ENCODE results near the gene MUC5AC. TPM values are rescaled to one million over a fixed set of nuclear protein-coding genes. Genes with fewer than 3 reads are reported as not detected.

Gene MUC5AC
- total RNA-seq, 1 experiment from 2014 or later: under 0.01 TPM

DNA sequence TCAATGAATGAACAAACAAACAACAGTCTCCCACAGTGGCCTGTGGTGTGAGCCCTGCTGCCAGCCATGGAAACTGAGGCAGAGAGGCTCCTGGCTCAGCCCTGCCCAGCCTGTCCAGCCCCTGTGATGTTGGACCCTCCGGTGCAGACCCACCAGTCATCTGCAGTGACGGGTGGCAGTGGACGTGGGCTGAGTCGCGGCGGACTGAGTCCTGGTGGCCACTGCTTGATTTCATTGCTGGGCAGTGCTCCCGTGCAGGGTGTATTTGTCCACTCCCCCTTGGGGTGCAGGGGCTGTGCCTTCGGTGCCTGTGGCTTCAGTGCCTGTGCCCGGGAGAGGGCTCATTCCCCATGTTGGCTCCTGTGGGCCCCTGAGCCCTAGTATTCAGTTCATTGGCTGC, 31.9 kb upstream of the MUC5AC start:
- Histone ChIP-seq H3K9me3 (ENCODE audit: control insufficient read depth in 1 of 2, insufficient read depth in 1 of 2, low read depth in 1 of 2, low read length in 2 of 2) (no peaks in the 10 kb centered on the region), H3K27ac (ENCODE audit: low read depth, low read length) (no peak overlapping the region), H3K4me1 (ENCODE audit: control insufficient read depth in 1 of 2, insufficient read depth in 2 of 2, low read length in 2 of 2) (no peaks in the 10 kb centered on the region), H3K36me3 (ENCODE audit: control insufficient read depth in 1 of 2, insufficient read depth in 2 of 2, low read length in 2 of 2) (no peaks in the 10 kb centered on the region), H3K9me2 (ENCODE audit: insufficient read depth) (no peaks in the 10 kb centered on the region), H3K79me2 (ENCODE audit: insufficient read depth, low read length) (no peaks in the 10 kb centered on the region), H3K27me3 (ENCODE audit: insufficient read depth, low read length) (peaks cover 11% of the 10 kb centered on the region), H3K4me2 (ENCODE audit: low read length) (no peak overlapping the region), H2AFZ (ENCODE audit: low read depth, low read length, poor library complexity, severe bottlenecking) (no peak overlapping the region), H3K4me3 (replicated peaks in 1 of 2; ENCODE audit: low read depth in 1 of 2, low read length in 2 of 2) (no peak overlapping the region), H3K9ac (ENCODE audit: low read length) (no peak overlapping the region), H4K20me1 (ENCODE audit: insufficient read depth) (no peaks in the 10 kb centered on the region)
- ChIA-PET CTCF (no interaction called here), RAD21 (ENCODE audit: low non-redundant PET in 1 of 2, low total read pairs in 2 of 2, uncharacterized antibody in 2 of 2, unreplicated experiment in 2 of 2) (no interaction called here), POLR2A (no interaction called here)
- no TSS peak for BruUV-seq (replicated peaks)
- intact Hi-C loops (cut with micrococcal nuclease): no loop called here
- DNase-seq (ENCODE audit: low read depth, low spot score) (no peak), ATAC-seq (no peak)
- TF ChIP-seq POLR2AphosphoS5 (IDR thresholded peaks at IDR 0.05; ENCODE audit: low read depth, low read length): no peak
- no peak for TF ChIP-seq ZNF274 (IDR thresholded peaks at IDR 0.05; ENCODE audit: low read depth, low read length)
- no peak for TF ChIP-seq JUND (IDR thresholded peaks at IDR 0.05)
- TF ChIP-seq ZFX (IDR thresholded peaks at IDR 0.05): no peak
- TF ChIP-seq RAD21 (IDR thresholded peaks at IDR 0.05; ENCODE audit: low read depth): no peak
- no peak for TF ChIP-seq SP1 (IDR thresholded peaks at IDR 0.05; ENCODE audit: low read depth)
- TF ChIP-seq, protein P1, sequence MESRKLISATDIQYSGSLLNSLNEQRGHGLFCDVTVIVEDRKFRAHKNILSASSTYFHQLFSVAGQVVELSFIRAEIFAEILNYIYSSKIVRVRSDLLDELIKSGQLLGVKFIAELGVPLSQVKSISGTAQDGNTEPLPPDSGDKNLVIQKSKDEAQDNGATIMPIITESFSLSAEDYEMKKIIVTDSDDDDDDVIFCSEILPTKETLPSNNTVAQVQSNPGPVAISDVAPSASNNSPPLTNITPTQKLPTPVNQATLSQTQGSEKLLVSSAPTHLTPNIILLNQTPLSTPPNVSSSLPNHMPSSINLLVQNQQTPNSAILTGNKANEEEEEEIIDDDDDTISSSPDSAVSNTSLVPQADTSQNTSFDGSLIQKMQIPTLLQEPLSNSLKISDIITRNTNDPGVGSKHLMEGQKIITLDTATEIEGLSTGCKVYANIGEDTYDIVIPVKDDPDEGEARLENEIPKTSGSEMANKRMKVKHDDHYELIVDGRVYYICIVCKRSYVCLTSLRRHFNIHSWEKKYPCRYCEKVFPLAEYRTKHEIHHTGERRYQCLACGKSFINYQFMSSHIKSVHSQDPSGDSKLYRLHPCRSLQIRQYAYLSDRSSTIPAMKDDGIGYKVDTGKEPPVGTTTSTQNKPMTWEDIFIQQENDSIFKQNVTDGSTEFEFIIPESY (IDR thresholded peaks at IDR 0.05; ENCODE audit: extremely low read depth, insufficient replicate concordance, low read length): no peak
- no peak for TF ChIP-seq SRF (IDR thresholded peaks at IDR 0.05; ENCODE audit: low read depth)
- TF ChIP-seq SIN3A (IDR thresholded peaks at IDR 0.05; ENCODE audit: low read depth): no peak
- TF ChIP-seq, protein P2, sequence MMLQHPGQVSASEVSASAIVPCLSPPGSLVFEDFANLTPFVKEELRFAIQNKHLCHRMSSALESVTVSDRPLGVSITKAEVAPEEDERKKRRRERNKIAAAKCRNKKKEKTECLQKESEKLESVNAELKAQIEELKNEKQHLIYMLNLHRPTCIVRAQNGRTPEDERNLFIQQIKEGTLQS (IDR thresholded peaks at IDR 0.05): no peak
- TF ChIP-seq ELF1 (IDR thresholded peaks at IDR 0.05; ENCODE audit: borderline replicate concordance, low read depth): no peak
- TF ChIP-seq TCF7L2 (IDR thresholded peaks at IDR 0.05; ENCODE audit: borderline replicate concordance, extremely low read depth, insufficient read depth, insufficient read length): no peak
- no peak for TF ChIP-seq FOSL1 (IDR thresholded peaks at IDR 0.05; ENCODE audit: low read depth)
- no peak for TF ChIP-seq EZH2phosphoT487 (IDR thresholded peaks at IDR 0.05; ENCODE audit: borderline replicate concordance)
- no peak for TF ChIP-seq EGR1 (IDR thresholded peaks at IDR 0.05; ENCODE audit: low read depth)
